Nephron progenitor cell (in vitro differentiated cells): ENCODE measurements around the gene PDGFC.
A peak's percentile ranks its signal among the peaks of the same experiment; 100 is the strongest.

Experiments
- DNase-seq: peaks from one replicate; pipeline ENCODE4 v3.0.0; 2021
- H3K27ac Mint-ChIP-seq: 2 replicates; pipeline ENCODE4 v1.8.0; 2021; ENCODE audit warnings: mild to moderate bottlenecking, moderate library complexity, mixed read lengths
- H3K27me3 Mint-ChIP-seq: 2 replicates; pipeline ENCODE4 v1.8.0; 2021; ENCODE audit warnings: mild to moderate bottlenecking, low read depth, mixed read lengths; ENCODE audit not compliant: poor library complexity
- H3K36me3 Mint-ChIP-seq: 2 replicates; pipeline ENCODE4 v1.8.0; 2021; ENCODE audit warnings: low read depth, mixed read lengths
- H3K4me1 Mint-ChIP-seq: 2 replicates; pipeline ENCODE4 v1.8.0; 2021; ENCODE audit warnings: mixed read lengths
- H3K4me3 Mint-ChIP-seq: 2 replicates; pipeline ENCODE4 v1.8.0; 2021; ENCODE audit warnings: mild to moderate bottlenecking, moderate library complexity, mixed read lengths
- H3K9me3 Mint-ChIP-seq: 2 replicates; pipeline ENCODE4 v1.8.0; 2021; ENCODE audit warnings: mild to moderate bottlenecking, moderate library complexity, mixed read lengths
- CTCF ChIP-seq: fragments of 200-600 bp; sonication (generic); IDR thresholded peaks from 2 replicates; pipeline ENCODE4 v1.5.0; 2021; ENCODE audit warnings: antibody characterized with exemption

PDGFC gene

DNA sequence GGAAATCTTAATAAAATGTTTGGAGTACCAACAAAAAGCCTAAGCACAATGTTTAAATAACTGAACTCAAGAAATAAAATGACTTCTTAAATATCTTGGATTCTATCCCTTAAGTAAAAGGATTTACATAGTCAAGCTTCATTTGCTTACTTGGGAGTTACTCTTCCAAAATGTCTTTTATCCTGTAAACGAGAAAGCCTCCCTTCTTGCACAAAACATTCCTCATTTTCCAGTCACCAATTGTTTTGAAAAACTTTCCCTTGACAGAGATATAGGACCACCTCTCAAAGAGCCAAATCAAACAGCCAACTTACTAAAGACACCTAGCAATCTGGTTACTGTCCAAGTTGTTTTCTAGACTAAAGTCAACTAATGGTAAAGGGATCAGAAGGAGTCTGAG, 18.6 kb downstream of the PDGFC start:
- Mint-ChIP-seq H3K27ac (peak overlapping the region; percentile 87), H3K36me3 (peaks cover 15% of the 10 kb centered on the region), H3K9me3 (no peaks in the 10 kb centered on the region), H3K27me3 (no peaks in the 10 kb centered on the region), H3K4me1 (peaks cover 90% of the 10 kb centered on the region), H3K4me3 (no peak overlapping the region)
- TF ChIP-seq CTCF: no peak
- DNase-seq: no peak

- peaks cover 90% of the 10 kb centered on the region for H3K4me1 Mint-ChIP-seq
- H3K27ac Mint-ChIP-seq: peak overlapping the region; percentile 79
- H3K9me3 Mint-ChIP-seq: no peaks in the 10 kb centered on the region
- DNase-seq: no peak
- H3K36me3 Mint-ChIP-seq: peaks cover 13% of the 10 kb centered on the region
- TF ChIP-seq CTCF: no peak
- H3K4me3 Mint-ChIP-seq: peak overlapping the region; percentile 18
- H3K27me3 Mint-ChIP-seq: no peaks in the 10 kb centered on the region
These were observed 19.4 kb downstream of the PDGFC start for GRCh38 chr4:156952078-156952759.

DNA sequence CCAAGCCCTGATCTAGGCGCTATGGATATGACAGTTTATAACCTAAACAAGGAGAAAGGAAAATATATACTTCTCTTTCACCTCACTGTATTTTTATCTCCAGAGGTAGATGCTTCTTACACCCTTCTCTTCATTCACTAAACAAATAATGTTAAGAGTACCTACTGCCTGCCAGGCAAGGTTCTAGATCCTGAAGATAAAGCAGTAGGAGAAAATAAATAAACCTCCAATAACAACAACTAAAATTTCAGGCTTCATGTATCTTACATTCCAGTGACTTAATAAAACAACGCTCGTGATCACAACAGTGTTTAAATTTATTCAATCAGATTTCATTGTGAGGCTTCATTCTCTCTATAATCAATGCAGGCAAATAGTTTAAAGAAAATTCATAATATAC, 20.7 kb downstream of the PDGFC start:
- TF ChIP-seq CTCF: no peak
- DNase-seq: no peak
- Mint-ChIP-seq H3K4me1 (peaks cover 97% of the 10 kb centered on the region), H3K36me3 (peaks cover 8% of the 10 kb centered on the region), H3K9me3 (no peaks in the 10 kb centered on the region), H3K4me3 (no peak overlapping the region), H3K27ac (peak overlapping the region; percentile 80), H3K27me3 (no peaks in the 10 kb centered on the region)

DNA sequence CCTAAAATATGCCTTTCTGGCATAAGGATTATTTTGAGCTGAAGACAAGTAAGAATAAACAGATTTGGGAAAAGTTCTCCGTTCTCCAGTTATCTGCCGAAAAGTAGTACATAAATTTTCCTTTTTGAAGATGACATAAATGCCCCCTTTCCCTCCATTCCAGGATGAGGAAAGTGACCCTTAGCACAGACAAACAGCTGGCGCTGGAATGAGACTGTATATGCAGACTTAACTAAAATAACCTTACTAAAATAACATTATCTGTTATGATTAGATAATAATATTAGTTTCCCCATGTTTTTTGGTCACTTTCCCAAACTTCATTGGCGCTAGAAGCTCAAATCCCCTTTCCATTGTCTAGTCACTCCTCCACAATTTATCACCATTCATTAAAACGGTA, 21.5 kb downstream of the PDGFC start:
- H3K4me1 Mint-ChIP-seq: peaks cover 100% of the 10 kb centered on the region
- H3K27ac Mint-ChIP-seq: peak overlapping the region; percentile 98
- TF ChIP-seq CTCF: no peak
- no peaks in the 10 kb centered on the region for H3K9me3 Mint-ChIP-seq
- peaks cover 4% of the 10 kb centered on the region for H3K36me3 Mint-ChIP-seq
- H3K27me3 Mint-ChIP-seq: no peaks in the 10 kb centered on the region
- H3K4me3 Mint-ChIP-seq: no peak overlapping the region
- DNase-seq: no peak

DNA sequence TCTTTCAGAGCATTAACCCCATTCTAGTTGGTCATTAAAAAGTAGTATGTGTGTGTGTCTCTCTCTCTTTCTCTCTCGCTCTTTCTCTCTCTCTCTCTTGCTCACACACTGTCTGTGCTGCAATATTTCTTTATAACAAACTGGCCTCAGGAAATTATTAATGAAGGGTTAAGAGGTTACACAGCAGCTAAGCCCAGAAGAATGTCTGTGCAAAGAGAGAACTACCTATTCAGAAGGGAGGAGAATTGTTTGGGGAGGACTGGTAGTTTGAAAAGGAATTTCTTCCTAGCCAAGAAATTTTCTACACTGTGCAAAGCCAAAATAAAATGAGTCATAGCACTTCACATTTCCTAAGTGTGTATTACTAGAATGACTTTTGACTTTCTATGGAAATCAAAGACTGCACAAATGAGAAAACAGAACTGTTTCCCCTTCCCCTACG, 22.2 kb downstream of the PDGFC start:
- H3K4me1 Mint-ChIP-seq: peaks cover 100% of the 10 kb centered on the region
- H3K27ac Mint-ChIP-seq: peak overlapping the region; percentile 98

More for the DNA sequence above, 22.2 kb downstream of the PDGFC start:
- DNase-seq: no peak
- peak overlapping the region; percentile 65 for H3K4me3 Mint-ChIP-seq
- no peaks in the 10 kb centered on the region for H3K27me3 Mint-ChIP-seq
- no peaks in the 10 kb centered on the region for H3K36me3 Mint-ChIP-seq
- H3K9me3 Mint-ChIP-seq: no peaks in the 10 kb centered on the region
- TF ChIP-seq CTCF: no peak
